Measurements from ENCODE around the gene KLF3. TPM values are rescaled to one million over a fixed set of nuclear protein-coding genes. Genes with fewer than 3 reads are reported as not detected.

The KLF3 gene
- polyA plus RNA-seq, 1 donor, result 76.7 TPM

- H3K27me3 ChIP-seq (ENCODE audit: control insufficient read depth, insufficient read depth, low read length), result no peaks in the 10 kb centered on the region
- no peak for DNase-seq
- peaks cover 41% of the 10 kb centered on the region for H3K36me3 ChIP-seq (ENCODE audit: control insufficient read depth, insufficient read depth, low read length)
- 94% methylated on average over 1 of the region's 5 CpGs for WGBS (ENCODE audit: insufficient coverage, low lambda C conversion rate)
- no peaks in the 10 kb centered on the region for H3K9me3 ChIP-seq (ENCODE audit: control insufficient read depth, low read depth, low read length)
- no peaks in the 10 kb centered on the region for H3K4me1 ChIP-seq (ENCODE audit: control insufficient read depth, insufficient read depth, low read length)
- H3K27ac ChIP-seq (ENCODE audit: low read length), result no peak overlapping the region
- no peak overlapping the region for H3K4me3 ChIP-seq (ENCODE audit: low read length)
These were observed 18.3 kb downstream of the KLF3 start for GRCh38 chr4:38682336-38682735.

- Histone ChIP-seq H3K27ac (ENCODE audit: low read length) (no peak overlapping the region), H3K36me3 (ENCODE audit: control insufficient read depth, insufficient read depth, low read length) (peaks cover 47% of the 10 kb centered on the region), H3K4me1 (ENCODE audit: control insufficient read depth, insufficient read depth, low read length) (no peaks in the 10 kb centered on the region), H3K9me3 (ENCODE audit: control insufficient read depth, low read depth, low read length) (no peaks in the 10 kb centered on the region), H3K27me3 (ENCODE audit: control insufficient read depth, insufficient read depth, low read length) (no peaks in the 10 kb centered on the region), H3K4me3 (ENCODE audit: low read length) (no peak overlapping the region)
- 100% methylated on average over 1 of the region's 3 CpGs for WGBS (ENCODE audit: insufficient coverage, low lambda C conversion rate)
- no peak for DNase-seq
These were observed 19.3 kb downstream of the KLF3 start for GRCh38 chr4:38683276-38683675.

- peaks cover 51% of the 10 kb centered on the region for H3K36me3 ChIP-seq (ENCODE audit: control insufficient read depth, insufficient read depth, low read length)
- DNase-seq, result no peak
- WGBS (ENCODE audit: insufficient coverage, low lambda C conversion rate), result 100% methylated on average over 1 of the region's 2 CpGs
- no peak overlapping the region for H3K4me3 ChIP-seq (ENCODE audit: low read length)
- H3K4me1 ChIP-seq (ENCODE audit: control insufficient read depth, insufficient read depth, low read length), result no peaks in the 10 kb centered on the region
- no peak overlapping the region for H3K27ac ChIP-seq (ENCODE audit: low read length)
- no peaks in the 10 kb centered on the region for H3K9me3 ChIP-seq (ENCODE audit: control insufficient read depth, low read depth, low read length)
- H3K27me3 ChIP-seq (ENCODE audit: control insufficient read depth, insufficient read depth, low read length), result no peaks in the 10 kb centered on the region
These were observed 20.3 kb downstream of the KLF3 start for GRCh38 chr4:38684271-38684670.

- DNase-seq, result no peak
- H3K4me1 ChIP-seq (ENCODE audit: control insufficient read depth, insufficient read depth, low read length), result no peaks in the 10 kb centered on the region
- peaks cover 60% of the 10 kb centered on the region for H3K36me3 ChIP-seq (ENCODE audit: control insufficient read depth, insufficient read depth, low read length)
- 100% methylated on average over 1 of the region's 8 CpGs for WGBS (ENCODE audit: insufficient coverage, low lambda C conversion rate)
- H3K4me3 ChIP-seq (ENCODE audit: low read length), result no peak overlapping the region
- no peak overlapping the region for H3K27ac ChIP-seq (ENCODE audit: low read length)
- H3K27me3 ChIP-seq (ENCODE audit: control insufficient read depth, insufficient read depth, low read length), result no peaks in the 10 kb centered on the region
- H3K9me3 ChIP-seq (ENCODE audit: control insufficient read depth, low read depth, low read length), result no peaks in the 10 kb centered on the region
These were observed 21.2 kb downstream of the KLF3 start for GRCh38 chr4:38684951-38685844.

- Histone ChIP-seq H3K27ac (ENCODE audit: low read length) (no peak overlapping the region), H3K36me3 (ENCODE audit: control insufficient read depth, insufficient read depth, low read length) (peaks cover 64% of the 10 kb centered on the region), H3K4me1 (ENCODE audit: control insufficient read depth, insufficient read depth, low read length) (no peaks in the 10 kb centered on the region), H3K9me3 (ENCODE audit: control insufficient read depth, low read depth, low read length) (no peaks in the 10 kb centered on the region), H3K4me3 (ENCODE audit: low read length) (no peak overlapping the region), H3K27me3 (ENCODE audit: control insufficient read depth, insufficient read depth, low read length) (no peaks in the 10 kb centered on the region)
- DNase-seq, result no peak
- WGBS (ENCODE audit: insufficient coverage, low lambda C conversion rate), result no CpG with 5 or more reads among the region's 3 CpGs
These were observed 22.7 kb downstream of the KLF3 start for GRCh38 chr4:38686682-38687081.

- Histone ChIP-seq H3K27me3 (ENCODE audit: control insufficient read depth, insufficient read depth, low read length) (no peaks in the 10 kb centered on the region), H3K27ac (ENCODE audit: low read length) (no peak overlapping the region), H3K9me3 (ENCODE audit: control insufficient read depth, low read depth, low read length) (no peaks in the 10 kb centered on the region), H3K4me1 (ENCODE audit: control insufficient read depth, insufficient read depth, low read length) (no peaks in the 10 kb centered on the region), H3K4me3 (ENCODE audit: low read length) (no peak overlapping the region), H3K36me3 (ENCODE audit: control insufficient read depth, insufficient read depth, low read length) (peaks cover 59% of the 10 kb centered on the region)
- DNase-seq, result no peak
- WGBS (ENCODE audit: insufficient coverage, low lambda C conversion rate), result no CpG with 5 or more reads among the region's 4 CpGs
These were observed 23.6 kb downstream of the KLF3 start for GRCh38 chr4:38687571-38688011.

GRCh38 chr4:38688676-38689355 lies 24.8 kb downstream of the KLF3 start:
- peaks cover 58% of the 10 kb centered on the region for H3K36me3 ChIP-seq (ENCODE audit: control insufficient read depth, insufficient read depth, low read length)
- no peak overlapping the region for H3K4me3 ChIP-seq (ENCODE audit: low read length)
- no CpG with 5 or more reads among the region's 26 CpGs for WGBS (ENCODE audit: insufficient coverage, low lambda C conversion rate)
- DNase-seq, result no peak
- H3K27ac ChIP-seq (ENCODE audit: low read length), result no peak overlapping the region
- H3K27me3 ChIP-seq (ENCODE audit: control insufficient read depth, insufficient read depth, low read length), result no peaks in the 10 kb centered on the region
- no peaks in the 10 kb centered on the region for H3K4me1 ChIP-seq (ENCODE audit: control insufficient read depth, insufficient read depth, low read length)
- no peaks in the 10 kb centered on the region for H3K9me3 ChIP-seq (ENCODE audit: control insufficient read depth, low read depth, low read length)

GRCh38 chr4:38691251-38692008 lies 27.4 kb downstream of the KLF3 start:
- no peaks in the 10 kb centered on the region for H3K27me3 ChIP-seq (ENCODE audit: control insufficient read depth, insufficient read depth, low read length)
- H3K27ac ChIP-seq (ENCODE audit: low read length), result no peak overlapping the region
- no peaks in the 10 kb centered on the region for H3K4me1 ChIP-seq (ENCODE audit: control insufficient read depth, insufficient read depth, low read length)
- H3K9me3 ChIP-seq (ENCODE audit: control insufficient read depth, low read depth, low read length), result no peaks in the 10 kb centered on the region
- DNase-seq, result no peak
- H3K36me3 ChIP-seq (ENCODE audit: control insufficient read depth, insufficient read depth, low read length), result peaks cover 69% of the 10 kb centered on the region
- H3K4me3 ChIP-seq (ENCODE audit: low read length), result no peak overlapping the region
- no CpG with 5 or more reads among the region's 9 CpGs for WGBS (ENCODE audit: insufficient coverage, low lambda C conversion rate)

- Histone ChIP-seq H3K27ac (ENCODE audit: low read length) (no peak overlapping the region), H3K4me1 (ENCODE audit: control insufficient read depth, insufficient read depth, low read length) (no peaks in the 10 kb centered on the region), H3K4me3 (ENCODE audit: low read length) (no peak overlapping the region), H3K9me3 (ENCODE audit: control insufficient read depth, low read depth, low read length) (no peaks in the 10 kb centered on the region), H3K27me3 (ENCODE audit: control insufficient read depth, insufficient read depth, low read length) (no peaks in the 10 kb centered on the region), H3K36me3 (ENCODE audit: control insufficient read depth, insufficient read depth, low read length) (peaks cover 75% of the 10 kb centered on the region)
- WGBS (ENCODE audit: insufficient coverage, low lambda C conversion rate), result 14% methylated on average over 1 of the region's 4 CpGs
- DNase-seq, result no peak
These were observed 28.4 kb downstream of the KLF3 start for GRCh38 chr4:38692421-38692820.

- H3K4me1 ChIP-seq (ENCODE audit: control insufficient read depth, insufficient read depth, low read length), result no peaks in the 10 kb centered on the region
- H3K27ac ChIP-seq (ENCODE audit: low read length), result no peak overlapping the region
- no peaks in the 10 kb centered on the region for H3K27me3 ChIP-seq (ENCODE audit: control insufficient read depth, insufficient read depth, low read length)
- peaks cover 77% of the 10 kb centered on the region for H3K36me3 ChIP-seq (ENCODE audit: control insufficient read depth, insufficient read depth, low read length)
- no peaks in the 10 kb centered on the region for H3K9me3 ChIP-seq (ENCODE audit: control insufficient read depth, low read depth, low read length)
- H3K4me3 ChIP-seq (ENCODE audit: low read length), result no peak overlapping the region
- DNase-seq, result no peak
These were observed 29.6 kb downstream of the KLF3 start for GRCh38 chr4:38693569-38693968.

Data from large intestine (tissue), 3 donors.